HG03432 (cell line): ENCODE results near the gene NSMF.

Experiments
- ATAC-seq: cut with Tn5 transposase; IDR thresholded peaks from one replicate; pipeline ENCODE4 v1.9.1; 2021; ENCODE audit warnings: mild to moderate bottlenecking, moderate library complexity; ENCODE audit not compliant: unreplicated experiment

Gene NSMF

DNA sequence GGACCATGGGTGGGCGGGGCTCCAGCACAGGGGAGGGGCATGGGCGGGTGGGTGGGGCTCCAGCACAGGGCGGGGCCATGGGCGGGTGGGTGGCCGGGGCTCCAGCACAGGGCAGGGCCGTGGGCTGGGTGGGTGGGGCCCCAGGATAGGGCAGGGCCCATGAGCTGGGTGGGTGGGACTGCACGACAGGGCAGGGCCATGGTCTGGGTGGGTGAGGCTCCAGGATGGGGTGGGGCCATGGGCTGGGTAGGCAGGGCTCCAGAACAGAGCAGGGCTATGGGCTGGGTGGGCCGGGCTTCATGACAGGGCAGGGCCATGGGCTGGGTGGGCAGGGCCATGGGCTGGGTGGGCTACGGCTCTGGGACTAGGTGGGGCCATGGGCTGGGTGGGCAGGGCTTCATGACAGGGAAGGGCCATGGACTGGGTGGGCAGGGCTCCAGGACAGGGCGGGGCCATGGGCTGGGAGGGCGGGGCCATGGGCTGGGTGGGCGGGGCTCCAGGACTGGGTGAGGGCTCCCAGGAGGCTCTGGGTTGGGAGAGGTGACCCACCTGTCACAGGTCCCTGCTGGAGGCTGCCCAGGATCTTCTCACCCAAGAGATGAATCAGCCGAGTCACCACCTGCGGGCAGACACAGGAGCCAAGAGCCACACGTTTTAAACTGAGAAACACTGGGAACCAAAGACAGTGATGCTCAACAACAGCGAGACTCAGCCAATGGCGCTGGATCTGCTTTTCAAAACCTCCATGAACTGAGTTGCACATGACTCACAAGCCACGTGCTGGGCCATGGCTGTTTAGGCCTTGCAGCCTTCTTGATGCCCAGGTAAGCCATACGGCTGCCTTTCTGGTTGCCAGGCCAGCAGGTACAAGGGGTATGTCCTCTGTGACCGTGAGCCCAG, 33.6 kb upstream of the NSMF start:
- ATAC-seq = no peak

DNA sequence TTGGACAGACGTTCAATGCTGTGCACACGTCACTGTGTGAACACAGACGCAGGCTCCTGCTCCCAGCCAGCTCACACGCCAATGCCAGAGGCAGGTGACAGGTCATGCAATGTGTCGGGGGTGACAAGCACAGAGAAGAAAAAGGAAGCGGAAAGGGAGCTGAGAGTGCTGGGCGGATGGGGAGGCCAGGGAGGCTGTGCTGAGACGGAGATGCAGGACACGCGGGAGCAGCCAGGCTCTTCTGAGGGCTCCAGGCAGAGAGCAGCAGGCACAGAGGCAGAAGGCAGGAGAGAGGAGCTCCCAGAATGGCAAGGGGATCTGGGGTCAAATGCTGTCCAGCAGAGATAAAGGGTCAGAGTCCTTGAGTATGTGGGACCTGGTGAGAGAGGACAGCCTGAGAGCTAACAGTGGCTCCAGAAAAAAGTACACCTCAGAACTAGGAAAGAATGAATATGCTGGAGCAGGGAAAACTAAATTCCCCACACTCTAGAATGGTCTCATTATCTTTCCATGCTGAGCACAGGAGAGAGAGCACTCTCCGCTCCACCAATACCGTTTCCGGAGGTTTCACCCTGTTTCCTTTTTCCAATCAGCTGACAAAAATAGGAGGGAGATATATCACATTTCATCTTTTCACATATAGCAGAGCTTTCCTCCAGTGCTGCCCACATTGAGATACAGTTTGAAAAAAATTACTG, 32.8 kb upstream of the NSMF start:
- ATAC-seq = no peak

DNA sequence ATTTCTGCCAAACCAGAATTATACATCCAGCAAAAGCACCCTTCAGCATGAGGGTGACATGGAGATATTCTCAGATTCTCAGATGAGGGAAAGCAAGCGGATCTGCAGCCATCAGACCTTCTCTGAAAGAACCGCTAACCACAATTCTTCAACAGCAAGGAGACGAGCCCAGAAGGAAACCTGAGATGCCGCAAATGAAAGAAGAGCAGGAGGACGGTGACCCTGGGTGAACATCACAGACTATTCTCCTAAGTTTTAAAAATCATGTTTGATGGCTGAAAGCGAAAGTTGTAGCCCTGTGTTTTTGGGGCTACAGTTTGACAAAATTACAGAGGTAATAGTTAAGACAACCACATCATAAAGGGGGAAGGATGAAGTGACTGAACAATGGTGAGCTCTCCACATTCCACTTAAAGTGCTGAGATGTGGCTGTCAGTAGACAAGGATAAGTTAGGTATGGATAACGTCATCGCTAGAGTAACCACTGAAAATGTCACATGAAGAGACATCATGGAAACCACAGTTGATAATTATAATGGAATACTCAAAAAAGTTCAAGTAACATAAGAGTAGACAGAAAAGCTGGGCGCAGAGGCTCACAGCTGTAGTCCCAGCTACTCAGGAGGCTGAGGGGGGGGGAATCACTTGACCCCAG, 31.5 kb upstream of the NSMF start:
- ATAC-seq = no peak

DNA sequence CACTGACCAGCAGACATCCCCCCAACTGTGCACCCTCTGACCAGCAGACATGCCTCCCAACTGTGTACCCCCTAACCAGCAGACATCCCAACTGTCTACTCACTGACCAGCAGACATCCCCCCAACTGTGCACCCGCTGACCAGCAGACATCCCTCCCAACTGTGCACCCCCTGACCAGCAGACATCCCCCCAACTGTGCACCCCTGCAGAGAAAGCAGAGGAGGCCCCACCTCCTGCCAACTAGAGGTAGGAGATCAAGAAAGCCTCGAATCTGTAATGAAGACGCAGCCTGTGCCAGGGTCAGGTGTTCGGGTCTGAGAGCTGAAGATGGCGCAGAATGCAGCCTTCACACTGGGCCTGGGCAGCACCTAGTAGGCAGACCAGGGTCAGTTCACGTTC, 29.8 kb upstream of the NSMF start:
- ATAC-seq = no peak

DNA sequence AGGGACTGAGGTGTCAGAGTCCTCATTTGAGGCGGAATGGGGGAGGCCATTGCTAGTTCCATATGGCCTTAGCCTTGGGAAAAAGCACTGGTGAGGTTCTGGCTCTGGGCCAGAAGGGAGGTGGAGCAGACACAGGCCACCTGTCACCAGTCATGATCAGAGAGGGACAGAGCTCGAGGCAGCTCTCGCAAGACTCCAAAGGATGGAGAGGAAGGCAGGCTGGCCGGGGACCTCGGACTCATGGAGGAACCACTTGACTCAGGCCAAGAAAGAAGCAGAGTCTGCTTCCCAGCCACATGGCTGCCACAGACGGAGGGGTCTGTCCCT, 29.2 kb upstream of the NSMF start:
- no peak for ATAC-seq

DNA sequence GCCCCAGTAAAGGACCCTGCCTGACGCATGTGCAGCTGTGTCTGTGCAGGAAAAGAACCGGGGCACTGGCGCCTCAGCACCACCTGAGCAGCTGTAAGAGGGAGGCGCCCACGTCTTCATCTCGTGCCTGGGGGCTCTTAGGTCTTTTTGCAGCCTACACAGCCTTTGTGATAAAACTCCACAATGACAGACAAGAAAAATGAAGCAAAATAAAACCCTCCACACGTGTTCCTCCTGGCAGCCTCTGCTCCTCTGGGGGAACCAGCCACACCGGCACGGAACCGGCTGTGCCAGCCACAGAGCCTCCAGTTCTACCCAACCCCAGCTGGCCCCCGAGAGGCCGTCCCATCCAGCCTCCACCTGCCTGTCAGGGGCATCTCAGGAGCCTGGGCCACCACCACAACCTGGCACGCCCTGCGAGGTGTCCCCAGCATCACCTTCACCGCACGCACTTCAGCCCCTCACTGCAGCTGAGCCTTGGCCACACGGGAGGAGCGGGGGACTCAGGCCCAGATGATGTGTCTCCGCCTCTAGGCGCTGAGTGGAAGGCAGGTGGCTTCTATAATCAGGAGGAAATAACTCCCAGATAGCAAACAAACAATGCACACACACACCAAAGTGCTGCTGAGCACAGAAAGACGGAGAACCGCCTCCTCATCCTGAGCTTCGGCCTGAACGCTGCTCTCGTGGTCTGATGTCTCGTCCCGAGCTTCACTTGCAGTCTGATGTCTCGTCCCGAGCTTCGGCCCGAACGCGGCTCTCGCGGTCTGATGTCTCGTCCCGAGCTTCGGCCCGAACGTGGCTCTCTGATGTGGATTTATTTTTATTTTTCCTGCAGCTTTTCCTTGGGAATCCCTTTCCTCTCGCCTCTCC, 28.6 kb upstream of the NSMF start:
- no peak for ATAC-seq

DNA sequence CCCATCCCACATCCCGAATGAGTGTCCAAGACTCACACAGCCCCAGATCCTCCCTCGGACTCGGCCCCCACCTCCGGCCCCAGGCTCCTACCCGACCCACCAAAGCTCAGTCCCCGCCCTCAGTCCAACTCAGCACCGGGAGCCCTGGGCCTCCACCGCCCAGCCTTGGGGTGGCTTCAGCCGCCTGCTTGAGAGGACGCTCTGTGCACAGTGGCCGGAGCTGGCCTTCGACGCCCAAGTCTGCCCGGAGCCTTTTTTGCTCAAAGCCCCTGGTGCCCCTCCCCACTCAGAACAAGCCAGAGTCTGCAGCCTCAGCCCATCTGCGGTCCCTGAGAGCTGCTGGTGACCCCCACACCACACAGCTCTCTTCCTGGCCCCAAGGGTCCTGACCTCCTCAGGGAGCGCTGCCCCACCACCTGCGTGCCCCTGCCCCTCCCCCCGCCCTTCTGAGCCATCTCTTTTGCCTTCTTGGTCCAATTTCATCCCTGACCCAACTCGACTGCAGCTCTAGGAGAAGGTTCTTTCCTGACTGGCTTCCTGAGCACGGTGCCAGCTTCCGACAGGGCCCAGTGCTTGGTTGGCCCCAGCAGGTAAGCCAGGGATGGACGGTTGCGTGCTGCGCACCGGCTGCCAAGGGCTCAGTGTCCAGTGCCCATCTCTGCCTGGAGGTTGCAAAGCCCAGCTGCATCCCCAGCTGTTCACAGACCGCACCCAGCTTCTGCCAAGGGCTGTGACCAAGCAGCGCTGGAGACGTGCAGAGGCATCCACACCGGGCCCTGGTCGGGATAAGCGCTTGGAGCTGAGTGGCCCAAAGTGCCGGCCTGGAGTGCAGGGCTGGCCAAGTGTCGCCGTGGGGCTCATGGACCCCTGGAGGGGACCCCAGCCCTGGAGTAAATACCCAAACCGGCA, 27.7 kb upstream of the NSMF start:
- ATAC-seq = no peak

DNA sequence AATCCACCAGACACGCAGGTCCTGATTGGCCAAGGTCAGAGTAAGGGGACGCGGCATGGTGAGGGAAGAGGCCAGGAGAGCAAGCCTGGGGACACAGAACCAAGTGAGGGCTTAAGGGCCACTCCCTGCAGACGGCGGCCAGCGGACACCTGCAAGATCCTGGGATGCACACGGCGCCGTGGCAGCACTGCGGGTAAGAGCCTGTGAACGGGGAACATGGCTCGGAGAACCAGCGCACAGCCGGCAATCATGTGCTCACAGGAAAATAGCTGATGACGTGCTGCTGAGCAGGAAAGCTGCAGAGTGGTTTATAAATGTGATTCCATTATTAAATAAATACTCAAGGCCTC, 27.0 kb upstream of the NSMF start:
- ATAC-seq = no peak

DNA sequence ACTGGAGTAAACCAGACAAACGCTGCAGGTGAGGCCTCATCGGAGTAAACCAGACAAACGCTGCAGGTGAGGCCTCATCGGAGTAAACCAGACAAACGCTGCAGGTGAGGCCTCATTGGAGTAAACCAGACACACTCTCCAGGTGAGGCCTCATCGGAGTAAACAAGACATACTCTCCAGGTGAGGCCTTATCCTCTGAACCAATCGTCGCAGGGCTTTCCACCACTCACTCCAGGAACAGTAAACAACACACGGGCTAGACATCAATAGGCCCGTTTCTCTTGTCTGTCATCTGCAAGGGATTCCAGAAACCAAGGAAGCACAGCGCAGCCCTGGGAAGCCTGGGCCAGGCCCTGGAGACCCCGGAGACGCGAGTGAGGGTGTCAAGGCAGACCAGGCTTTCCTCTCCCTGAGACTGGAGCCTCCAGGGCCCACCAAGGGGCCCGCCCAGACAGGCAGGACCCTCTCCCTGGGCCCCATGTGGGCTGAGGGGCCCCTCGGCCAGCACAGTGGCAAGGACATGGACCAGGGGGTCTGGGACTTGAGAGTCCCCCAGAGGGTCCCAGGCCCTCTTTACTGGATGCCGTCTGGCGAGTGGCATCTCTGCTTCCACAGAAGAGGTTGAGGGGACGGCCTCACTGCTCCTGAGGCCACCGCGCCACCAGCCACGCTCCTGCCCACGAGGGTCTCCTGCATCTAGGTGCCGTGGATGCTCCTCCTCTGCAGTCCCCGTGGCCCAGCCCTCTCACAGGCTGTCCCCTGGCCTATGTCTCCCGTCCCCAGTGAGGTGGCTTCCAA, 26.4 kb upstream of the NSMF start:
- ATAC-seq = no peak

DNA sequence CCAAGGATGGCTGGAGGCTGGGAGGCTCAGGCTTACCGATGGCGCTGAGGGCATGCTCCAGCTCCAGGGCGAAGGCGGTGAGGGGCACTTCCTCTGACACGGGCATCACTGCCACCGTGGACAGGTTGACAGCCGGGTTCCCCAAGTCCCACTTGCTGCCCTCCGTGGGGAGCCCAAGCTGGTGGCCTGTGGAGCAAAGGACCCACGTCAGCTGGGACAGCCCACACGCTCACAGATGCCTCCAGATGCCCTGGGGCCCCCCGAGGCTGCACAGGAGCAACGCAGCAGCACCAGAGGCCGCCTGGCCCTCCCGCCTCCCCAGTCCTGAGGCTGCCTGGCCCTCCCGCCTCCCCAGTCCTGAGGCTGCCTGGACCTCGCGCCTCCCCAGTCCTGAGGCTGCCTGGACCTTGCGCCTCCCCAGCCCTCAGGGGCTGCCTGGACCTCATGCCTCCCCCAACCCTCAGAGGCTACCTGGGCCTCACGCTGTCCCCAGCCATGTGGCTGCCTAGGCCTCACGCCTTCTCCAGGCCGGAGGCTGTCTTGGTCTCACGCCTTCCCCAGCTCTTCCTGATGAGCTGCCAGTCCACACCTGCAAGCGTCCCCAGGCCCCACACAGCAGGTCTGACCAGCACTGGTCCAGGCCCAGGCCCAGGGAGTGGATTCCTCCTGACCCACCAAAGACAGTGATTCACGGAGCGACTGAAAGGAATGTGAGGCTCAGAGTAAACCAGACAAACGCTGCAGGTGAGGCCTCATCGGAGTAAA, 25.6 kb upstream of the NSMF start:
- ATAC-seq = no peak

DNA sequence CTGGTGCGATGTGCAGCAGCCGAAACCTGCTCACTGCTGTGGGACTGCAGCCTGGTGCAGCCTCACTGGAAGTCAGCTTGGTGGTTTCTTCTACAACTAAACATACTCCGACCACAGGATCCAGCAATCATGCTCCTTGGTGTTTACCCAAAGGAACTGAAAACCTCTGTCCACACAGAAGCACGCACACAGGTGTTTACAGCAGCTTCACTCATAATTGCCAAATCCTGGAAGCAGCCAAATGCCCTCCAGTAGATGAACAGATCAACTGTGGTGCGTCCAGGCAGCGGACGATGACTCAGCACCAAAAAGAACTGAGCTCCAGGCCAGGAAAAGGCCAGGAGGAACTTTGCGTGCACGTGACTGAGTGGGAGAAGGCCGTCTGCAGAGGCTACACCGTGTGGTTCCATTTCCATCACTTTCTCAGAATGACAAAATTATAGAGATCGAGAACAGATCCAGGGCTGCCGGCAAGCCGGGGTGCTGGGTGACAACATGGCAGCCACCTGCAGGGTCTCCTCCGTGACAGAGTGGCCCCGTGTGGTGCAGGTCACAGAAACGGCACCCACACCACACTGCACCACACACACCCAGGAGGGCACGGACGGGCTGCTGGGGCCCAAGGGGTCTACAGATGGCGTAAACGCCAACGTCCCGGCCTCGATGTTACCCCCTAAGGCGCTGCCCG, 23.1 kb upstream of the NSMF start:
- ATAC-seq = no peak

DNA sequence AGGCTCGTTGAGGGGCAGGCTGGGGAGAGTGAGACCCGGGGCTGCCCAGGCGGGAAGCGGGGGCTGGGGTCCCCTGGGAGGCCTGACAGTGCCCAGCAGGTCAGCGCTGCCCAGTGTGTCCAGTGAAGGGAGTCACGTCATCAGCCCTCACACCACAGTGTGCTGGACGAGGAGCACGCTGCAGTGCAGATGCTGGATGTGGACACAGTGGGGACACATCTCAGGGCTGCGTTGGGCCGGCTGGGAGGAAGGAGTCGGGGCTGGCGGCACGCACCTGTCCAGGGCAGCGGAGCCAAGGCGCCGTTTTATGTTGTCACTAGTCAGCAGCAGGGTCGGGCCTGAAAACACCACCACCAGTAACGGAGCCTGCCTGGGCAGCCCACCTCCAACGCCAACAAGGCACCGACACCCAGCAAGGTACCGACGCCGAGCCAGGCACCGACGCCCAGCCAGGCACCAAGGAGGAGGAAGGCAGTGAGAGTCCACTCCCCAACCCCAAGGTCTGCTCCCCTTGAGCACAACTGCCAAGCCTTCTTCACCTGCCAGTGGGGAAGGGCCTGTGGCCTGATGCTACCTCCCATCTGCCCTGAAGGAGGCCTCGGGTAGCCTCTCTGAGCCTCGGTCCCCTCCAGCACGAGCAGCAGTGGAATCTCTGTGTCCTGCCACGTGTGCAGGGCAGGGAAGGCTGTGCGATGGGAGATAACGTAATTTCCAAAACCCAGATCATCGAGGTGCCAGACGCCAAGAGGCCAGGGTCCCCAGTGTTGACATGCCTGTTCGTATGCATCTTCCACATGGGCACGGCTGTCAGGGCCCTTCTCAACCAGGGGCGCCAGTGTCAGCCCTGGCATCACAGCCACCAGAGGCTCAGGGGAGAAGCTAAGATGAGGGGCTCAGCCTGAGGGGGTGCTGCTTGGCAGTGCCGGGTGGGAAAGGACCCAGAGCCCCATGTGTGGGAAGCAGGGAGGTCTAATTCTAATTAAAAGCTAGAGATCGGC, 21.9 kb upstream of the NSMF start:
- no peak for ATAC-seq

DNA sequence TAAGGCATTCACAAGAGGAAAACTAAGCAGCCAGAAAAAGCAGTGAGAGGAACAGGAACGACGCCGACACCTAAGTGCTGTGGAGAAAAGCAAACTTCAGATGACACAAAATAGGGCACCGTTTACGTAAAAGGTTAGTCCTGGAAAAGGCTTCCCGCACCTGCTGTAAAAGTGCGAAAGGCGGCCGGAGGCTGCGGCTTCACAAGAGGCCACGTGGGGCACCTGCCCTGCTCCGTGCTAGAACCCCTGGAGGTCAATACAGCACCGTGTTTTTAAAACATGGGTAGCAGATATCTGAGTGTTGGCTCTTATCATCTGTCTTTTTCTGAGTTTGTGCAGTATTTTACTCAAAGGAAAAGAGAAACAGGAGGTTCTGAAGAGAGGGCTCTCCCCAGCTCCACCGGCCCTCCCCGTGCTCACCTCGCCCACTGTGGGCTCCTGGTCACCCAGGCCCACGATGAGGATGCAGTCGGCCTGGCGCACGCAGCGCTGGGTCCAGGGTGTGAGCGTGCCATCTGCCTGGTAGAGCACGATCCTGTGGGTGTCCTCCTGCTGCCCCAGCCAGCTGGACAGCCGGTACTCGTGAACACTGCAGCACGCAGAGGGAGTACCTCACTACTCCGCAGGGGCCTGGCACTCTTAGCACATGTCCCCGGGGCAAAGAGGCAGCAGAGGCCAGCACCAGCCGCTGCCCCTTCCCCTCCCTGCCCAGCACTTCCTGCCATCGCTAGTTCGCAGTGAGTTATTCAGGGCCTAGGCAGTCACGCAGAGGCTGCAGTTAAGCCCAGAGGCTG, 21.0 kb upstream of the NSMF start:
- ATAC-seq = no peak

DNA sequence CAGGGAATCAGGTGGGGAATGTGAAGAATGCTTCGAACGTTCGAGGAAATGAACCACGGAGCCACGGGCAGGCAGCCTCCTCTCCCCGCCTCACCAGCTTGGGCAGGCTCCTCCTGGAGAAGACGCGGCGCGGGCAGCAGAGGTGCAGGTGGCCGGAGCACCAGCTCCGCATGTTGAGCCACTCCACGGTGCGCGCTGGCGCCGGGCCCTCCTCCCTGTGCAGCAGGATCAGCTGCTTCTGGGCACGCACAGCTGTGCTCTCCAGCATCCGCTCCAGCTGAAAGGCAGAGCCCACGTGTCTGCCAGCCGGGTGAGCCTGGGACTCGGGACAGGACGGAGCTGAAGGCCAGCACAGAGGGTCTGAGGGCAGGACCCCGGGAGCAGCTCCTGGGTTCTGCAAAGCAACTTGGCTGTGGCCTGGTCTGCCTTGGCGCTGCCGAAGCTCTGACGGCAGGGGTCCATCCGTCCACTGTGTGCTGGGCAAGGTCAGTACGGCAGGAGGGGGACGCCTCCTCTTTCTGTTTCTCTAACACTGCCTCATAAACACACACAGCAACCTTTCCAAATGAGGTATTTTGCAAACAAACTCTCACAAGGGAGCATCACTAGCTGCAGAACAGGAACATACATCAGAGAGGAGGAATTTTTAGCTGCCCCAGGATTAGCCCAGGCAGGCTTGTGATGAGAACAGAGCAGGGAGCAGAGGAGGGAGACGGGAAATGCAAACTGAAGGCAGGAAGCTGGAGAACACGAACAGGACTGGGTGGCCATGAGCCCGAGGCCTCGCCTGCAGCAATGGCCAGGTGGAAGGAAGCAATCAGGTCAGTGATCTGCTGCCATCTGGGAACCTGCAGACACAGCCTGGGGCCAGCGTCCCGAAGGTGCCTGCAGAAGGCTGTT, 20.1 kb upstream of the NSMF start:
- no peak for ATAC-seq

DNA sequence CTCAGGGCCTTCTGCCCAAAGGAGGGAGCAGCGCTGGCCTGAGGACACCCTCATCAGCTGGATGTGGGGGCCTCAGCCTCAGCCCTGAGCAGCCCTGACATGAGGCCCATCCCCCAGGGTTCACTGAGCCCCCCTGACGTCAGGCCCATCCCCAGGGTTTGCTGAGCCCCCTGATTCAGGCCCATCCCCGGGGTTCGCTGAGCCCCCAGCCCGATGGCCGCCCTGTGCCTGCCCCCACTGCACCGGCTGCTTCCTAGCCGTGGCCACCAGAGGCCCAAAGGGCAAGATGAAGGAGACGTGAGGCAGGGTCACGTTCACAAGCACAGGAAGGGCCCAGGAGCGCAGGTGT, 19.5 kb upstream of the NSMF start:
- no peak for ATAC-seq
